GM23338 (cell line): ENCODE data around the gene GCLM. TPM values are rescaled to one million over a fixed set of nuclear protein-coding genes. Genes with fewer than 3 reads are reported as not detected.

ENCODE experiments used
- ATAC-seq: fragments of 200-7000 bp; cut with Tn5 transposase; 3 replicates; pipeline ENCODE4 v1.9.1; 2020
- DNase-seq: peaks from one replicate; pipeline ENCODE4 v3.0.0-alpha.2; 2015; ENCODE audit warnings: low spot score
- H2AFZ ChIP-seq: fragments of 200-600 bp; sonication (generic); 2 replicates; pipeline ENCODE4 v1.8.0; 2016; ENCODE audit warnings: antibody characterized with exemption, mild to moderate bottlenecking, moderate library complexity
- H3F3A ChIP-seq: fragments of 200-600 bp; sonication (generic); replicated peaks from 2 replicates; pipeline ENCODE4 v1.8.0; 2017; ENCODE audit warnings: antibody characterized with exemption, mixed run types, low read depth
- H3K27ac ChIP-seq: fragments of 200-600 bp; sonication (generic); 2 replicates; pipeline ENCODE4 v1.6.1; 2016; ENCODE audit warnings: low read depth
- H3K27me3 ChIP-seq: fragments of 200-600 bp; sonication (generic); 2 replicates; pipeline ENCODE4 v1.8.0; 2016; ENCODE audit warnings: mild to moderate bottlenecking, mixed run types, moderate library complexity; ENCODE audit not compliant: insufficient read depth
- H3K36me3 ChIP-seq: fragments of 200-600 bp; sonication (generic); 2 replicates; pipeline ENCODE4 v1.8.0; 2016; ENCODE audit warnings: mild to moderate bottlenecking; ENCODE audit not compliant: insufficient read depth
- H3K4me1 ChIP-seq: fragments of 200-600 bp; sonication (generic); 2 replicates; pipeline ENCODE4 v1.8.0; 2016; ENCODE audit warnings: mild to moderate bottlenecking, moderate library complexity; ENCODE audit not compliant: insufficient read depth
- H3K4me2 ChIP-seq: fragments of 200-600 bp; sonication (generic); 2 replicates; pipeline ENCODE4 v1.7.1; 2017; ENCODE audit warnings: mixed run types
- H3K4me3 ChIP-seq: fragments of 200-600 bp; sonication (generic); 2 replicates; pipeline ENCODE4 v1.6.1; 2016; ENCODE audit warnings: mixed run types
- H3K79me2 ChIP-seq: fragments of 200-600 bp; sonication (generic); replicated peaks from 2 replicates; pipeline ENCODE4 v1.8.0; 2017; ENCODE audit warnings: mild to moderate bottlenecking; ENCODE audit not compliant: insufficient read depth
- H3K9me2 ChIP-seq: fragments of 200-600 bp; sonication (generic); 2 replicates; pipeline ENCODE4 v1.8.0; 2017; ENCODE audit not compliant: insufficient read depth
- H4K20me1 ChIP-seq: fragments of 200-600 bp; sonication (generic); replicated peaks from 2 replicates; pipeline ENCODE4 v1.8.0; 2017; ENCODE audit warnings: mild to moderate bottlenecking; ENCODE audit not compliant: insufficient read depth
- H3K27ac Mint-ChIP-seq: 2 replicates; pipeline ENCODE4 v1.8.0; 2020; ENCODE audit warnings: inconsistent platforms, mild to moderate bottlenecking, moderate library complexity, mixed read lengths
- H3K27me3 Mint-ChIP-seq: 3 replicates; pipeline ENCODE4 v1.8.0; 2022; ENCODE audit warnings: low read depth, mild to moderate bottlenecking, moderate library complexity, mixed read lengths, inconsistent platforms; ENCODE audit not compliant: insufficient read depth, poor library complexity
- H3K36me3 Mint-ChIP-seq: 3 replicates; pipeline ENCODE4 v1.8.0; 2021; ENCODE audit warnings: low read depth, mild to moderate bottlenecking, inconsistent platforms, moderate library complexity, mixed read lengths
- H3K4me1 Mint-ChIP-seq: 3 replicates; pipeline ENCODE4 v1.8.0; 2020; ENCODE audit warnings: mild to moderate bottlenecking, inconsistent platforms, mixed read lengths
- H3K4me3 Mint-ChIP-seq: 3 replicates; pipeline ENCODE4 v1.8.0; 2021; ENCODE audit warnings: moderate library complexity, mild to moderate bottlenecking, inconsistent platforms, mixed read lengths
- H3K9me3 Mint-ChIP-seq: 3 replicates; pipeline ENCODE4 v1.8.0; 2020; ENCODE audit warnings: moderate library complexity, mild to moderate bottlenecking, inconsistent platforms, mixed read lengths
- CREB1 ChIP-seq: fragments of 250-450 bp; sonication (Bioruptor Pico); IDR thresholded peaks from 2 replicates; pipeline ENCODE4 v1.5.0; 2020; ENCODE audit warnings: low read depth, mild to moderate bottlenecking, moderate library complexity
- CTCF ChIP-seq, 2 experiments: fragments of 200-600 bp in 1 of 2; sonication (generic) in 1 of 2; conservative IDR thresholded peaks; 2 replicates each; pipeline versions ENCODE4 v1.5.1 to v1.6.1; 2016 to 2017; ENCODE audit warnings: antibody characterized with exemption in 2 of 2, low read depth in 2 of 2, mild to moderate bottlenecking in 2 of 2, moderate library complexity in 1 of 2
- ETS1 ChIP-seq: IDR thresholded peaks from 2 replicates; pipeline ENCODE4 v1.6.1; 2016; ENCODE audit warnings: antibody characterized with exemption
- EZH2 ChIP-seq: fragments of 200-600 bp; sonication (generic); IDR thresholded peaks from one replicate; pipeline ENCODE4 v1.8.0; 2017; ENCODE audit warnings: antibody characterized with exemption, mild to moderate bottlenecking, low read depth; ENCODE audit not compliant: unreplicated experiment
- EZH2phosphoT487 ChIP-seq: fragments of 200-600 bp; sonication (generic); IDR thresholded peaks from one replicate; pipeline ENCODE4 v1.8.1; 2018; ENCODE audit warnings: antibody characterized with exemption; ENCODE audit not compliant: unreplicated experiment
- JUNB ChIP-seq: IDR thresholded peaks from one replicate; pipeline ENCODE4 v1.6.1; 2016; ENCODE audit warnings: antibody characterized with exemption; ENCODE audit not compliant: unreplicated experiment
- NANOG ChIP-seq: IDR thresholded peaks from 2 replicates; pipeline ENCODE4 v1.6.1; 2016; ENCODE audit warnings: antibody characterized with exemption, borderline replicate concordance
- POLR2AphosphoS5 ChIP-seq: IDR thresholded peaks from 2 replicates; pipeline ENCODE4 v1.6.1; 2016; ENCODE audit warnings: antibody characterized with exemption, low read depth
- REST ChIP-seq: IDR thresholded peaks from one replicate; pipeline ENCODE4 v1.6.1; 2018; ENCODE audit warnings: antibody characterized with exemption; ENCODE audit not compliant: unreplicated experiment
- STAT1 ChIP-seq: IDR thresholded peaks from one replicate; pipeline ENCODE4 v1.6.1; 2016; ENCODE audit warnings: antibody characterized with exemption; ENCODE audit not compliant: unreplicated experiment
- ZNF114 ChIP-seq: fragments of 250-450 bp; sonication (Bioruptor Pico); IDR thresholded peaks from 2 replicates; pipeline ENCODE4 v1.5.0; 2020; ENCODE audit warnings: mild to moderate bottlenecking, moderate library complexity
- ZNF331 ChIP-seq: fragments of 250-450 bp; sonication (Bioruptor Pico); IDR thresholded peaks from 2 replicates; pipeline ENCODE4 v1.5.0; 2020; ENCODE audit warnings: low read depth, mild to moderate bottlenecking, moderate library complexity
- ZNF462 ChIP-seq: fragments of 250-450 bp; sonication (Bioruptor Pico); IDR thresholded peaks from 2 replicates; pipeline ENCODE4 v1.5.0; 2020; ENCODE audit warnings: mild to moderate bottlenecking, moderate library complexity
- polyA plus RNA-seq: library from polyadenylated mRNA; unstranded; fragments of >200 nt; fragmentation: Nextera tagmentation; extraction: Ambion mirVana; gene quantifications from 2 replicates; pipeline ENCODE4 v1.2.1, GENCODE V29; 2016
- total RNA-seq: library from RNA; depleted of rRNA; stranded (reverse); fragments of >200 nt; shearing (Covaris generic); gene quantifications from 2 replicates; pipeline ENCODE4 v1.2.3, GENCODE V29; 2014

Gene GCLM
- total and polyA plus RNA-seq, 2 experiments from 2014 or later = 10.4 to 12.8 TPM

GRCh38 chr1:93878889-93879586 is 30.2 kb downstream of the GCLM start, which contains the start of gene DNTTIP2:
Gene DNTTIP2, minus strand, starts transcription at chr1:93879206. Its CDS starts 58 bp downstream, at chr1:93879148.
- DNase-seq (peak; percentile 97), ATAC-seq (peak; percentile 97)
- Histone ChIP-seq H3F3A (0 out of 2 replicates have a peak, but pooled peaks cover 5% of the 10 kb centered on the region), H3K9me2 (no peaks in the 10 kb centered on the region), H3K27ac (peak within 1 kb of the TSS; percentile 93), H3K36me3 (peaks cover 26% of the 10 kb centered on the region), H4K20me1 (peaks cover 17% of the 10 kb centered on the region), H2AFZ (peak within 1 kb of the TSS; percentile 34), H3K27me3 (no peaks in the 10 kb centered on the region), H3K4me1 (peaks cover 12% of the 10 kb centered on the region), H3K4me3 (peak within 1 kb of the TSS; percentile 99), H3K4me2 (peak within 1 kb of the TSS; percentile 85), H3K79me2 (peaks cover 35% of the 10 kb centered on the region)
- Mint-ChIP-seq H3K36me3 (peaks cover 35% of the 10 kb centered on the region), H3K27me3 (peaks cover 2% of the 10 kb centered on the region), H3K27ac (peak within 1 kb of the TSS; percentile 100), H3K9me3 (no peaks in the 10 kb centered on the region), H3K4me1 (peaks cover 13% of the 10 kb centered on the region), H3K4me3 (peak within 1 kb of the TSS; percentile 88)
- no peak for TF ChIP-seq STAT1
- TF ChIP-seq CREB1 (CRISPR knock-in tag) = peak; percentile 96
- TF ChIP-seq REST = no peak
- peak; percentile 99 for TF ChIP-seq POLR2AphosphoS5
- no peak for TF ChIP-seq ZNF331 (CRISPR knock-in tag)
- TF ChIP-seq NANOG = no peak
- peak; percentile 86 for TF ChIP-seq ETS1
- no peak for TF ChIP-seq EZH2phosphoT487
- TF ChIP-seq EZH2 = no peak
- no peak for TF ChIP-seq ZNF462 (CRISPR knock-in tag)
- TF ChIP-seq ZNF114 (CRISPR knock-in tag) = no peak
- no peak for TF ChIP-seq JUNB
- no peak for TF ChIP-seq CTCF (conservative IDR thresholded peaks at IDR 0.05; ENCODE audit: low read depth in 2 of 2)
